GM13976 (cell line): ENCODE measurements around the gene XAB2.

Source experiments
- DNase-seq: peaks from one replicate; pipeline ENCODE4 v3.0.0; 2012; ENCODE audit warnings: low spot score
- in situ Hi-C: fragments of 300-500 bp; cut with MboI; formaldehyde crosslinking; loops from one replicate; pipeline ENCODE4 v1.12.0; 2022; ENCODE audit warnings: low sequenced_read_pairs, mixed read lengths, inconsistent platforms; ENCODE audit not compliant: unreplicated experiment
- TF ChIP-seq, protein P1 (sequence below): IDR thresholded peaks from 2 replicates; pipeline ENCODE4 v1.5.1; 2012; ENCODE audit warnings: borderline replicate concordance, mild to moderate bottlenecking; ENCODE audit not compliant: insufficient read depth; ENCODE audit errors: extremely low read depth, missing control alignments, control extremely low read depth

XAB2 gene

GRCh38 chr19:7622933-7623685 is 6.2 kb downstream of the XAB2 start:
- DNase-seq, result no peak
- in situ Hi-C loops, result no loop called here
- TF ChIP-seq, protein P1, sequence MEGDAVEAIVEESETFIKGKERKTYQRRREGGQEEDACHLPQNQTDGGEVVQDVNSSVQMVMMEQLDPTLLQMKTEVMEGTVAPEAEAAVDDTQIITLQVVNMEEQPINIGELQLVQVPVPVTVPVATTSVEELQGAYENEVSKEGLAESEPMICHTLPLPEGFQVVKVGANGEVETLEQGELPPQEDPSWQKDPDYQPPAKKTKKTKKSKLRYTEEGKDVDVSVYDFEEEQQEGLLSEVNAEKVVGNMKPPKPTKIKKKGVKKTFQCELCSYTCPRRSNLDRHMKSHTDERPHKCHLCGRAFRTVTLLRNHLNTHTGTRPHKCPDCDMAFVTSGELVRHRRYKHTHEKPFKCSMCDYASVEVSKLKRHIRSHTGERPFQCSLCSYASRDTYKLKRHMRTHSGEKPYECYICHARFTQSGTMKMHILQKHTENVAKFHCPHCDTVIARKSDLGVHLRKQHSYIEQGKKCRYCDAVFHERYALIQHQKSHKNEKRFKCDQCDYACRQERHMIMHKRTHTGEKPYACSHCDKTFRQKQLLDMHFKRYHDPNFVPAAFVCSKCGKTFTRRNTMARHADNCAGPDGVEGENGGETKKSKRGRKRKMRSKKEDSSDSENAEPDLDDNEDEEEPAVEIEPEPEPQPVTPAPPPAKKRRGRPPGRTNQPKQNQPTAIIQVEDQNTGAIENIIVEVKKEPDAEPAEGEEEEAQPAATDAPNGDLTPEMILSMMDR, result no peak

DNA sequence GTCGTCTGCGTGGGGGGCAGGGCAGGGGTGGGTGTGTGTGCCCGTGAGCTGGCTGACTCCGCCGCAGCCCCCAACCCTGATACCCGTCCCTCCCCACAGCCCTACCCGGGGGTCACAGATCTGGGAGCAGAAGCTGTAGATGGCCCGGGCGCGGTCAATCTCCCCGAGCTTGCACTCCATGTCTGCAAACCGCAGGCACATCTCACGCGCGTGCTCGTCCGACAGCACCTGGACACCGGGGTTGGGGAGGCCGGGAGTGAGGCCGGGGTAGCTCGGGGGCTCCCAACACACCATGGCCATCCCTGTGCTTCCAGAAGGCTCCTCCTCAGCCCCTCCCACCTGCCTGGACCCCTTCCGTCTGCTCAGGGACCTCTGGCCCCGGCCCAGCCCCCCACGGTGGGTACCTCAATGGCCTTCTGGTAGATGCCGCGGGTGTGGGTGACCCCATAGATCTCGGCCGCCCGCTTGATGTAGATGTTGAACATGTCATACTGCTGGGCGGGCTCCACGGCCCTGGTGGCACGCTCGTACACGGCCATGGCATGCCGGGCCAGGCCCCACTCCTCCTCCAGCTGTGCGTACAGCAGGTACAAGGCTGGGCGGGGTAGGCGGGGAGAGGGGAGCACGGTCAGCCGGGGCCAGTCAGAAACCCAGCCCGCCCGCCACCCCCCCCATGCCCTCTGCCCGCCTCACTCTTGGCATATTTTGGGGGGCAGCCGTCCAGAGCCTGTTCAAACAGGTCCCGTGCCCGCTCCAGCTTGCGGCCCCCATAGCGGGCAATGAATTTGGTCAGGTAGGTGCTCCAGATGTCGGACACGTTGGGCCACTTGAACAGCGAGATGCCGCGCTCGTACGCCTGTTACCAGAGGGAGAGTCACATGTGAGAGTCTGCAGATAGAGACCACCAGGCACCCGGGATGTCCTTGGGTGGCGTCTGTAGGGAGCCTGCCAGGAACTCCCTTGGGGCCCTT is 8.6 kb downstream of the XAB2 start:
- no peak for DNase-seq
- in situ Hi-C loops, result no loop called here
- TF ChIP-seq, protein P1, result no peak

DNA sequence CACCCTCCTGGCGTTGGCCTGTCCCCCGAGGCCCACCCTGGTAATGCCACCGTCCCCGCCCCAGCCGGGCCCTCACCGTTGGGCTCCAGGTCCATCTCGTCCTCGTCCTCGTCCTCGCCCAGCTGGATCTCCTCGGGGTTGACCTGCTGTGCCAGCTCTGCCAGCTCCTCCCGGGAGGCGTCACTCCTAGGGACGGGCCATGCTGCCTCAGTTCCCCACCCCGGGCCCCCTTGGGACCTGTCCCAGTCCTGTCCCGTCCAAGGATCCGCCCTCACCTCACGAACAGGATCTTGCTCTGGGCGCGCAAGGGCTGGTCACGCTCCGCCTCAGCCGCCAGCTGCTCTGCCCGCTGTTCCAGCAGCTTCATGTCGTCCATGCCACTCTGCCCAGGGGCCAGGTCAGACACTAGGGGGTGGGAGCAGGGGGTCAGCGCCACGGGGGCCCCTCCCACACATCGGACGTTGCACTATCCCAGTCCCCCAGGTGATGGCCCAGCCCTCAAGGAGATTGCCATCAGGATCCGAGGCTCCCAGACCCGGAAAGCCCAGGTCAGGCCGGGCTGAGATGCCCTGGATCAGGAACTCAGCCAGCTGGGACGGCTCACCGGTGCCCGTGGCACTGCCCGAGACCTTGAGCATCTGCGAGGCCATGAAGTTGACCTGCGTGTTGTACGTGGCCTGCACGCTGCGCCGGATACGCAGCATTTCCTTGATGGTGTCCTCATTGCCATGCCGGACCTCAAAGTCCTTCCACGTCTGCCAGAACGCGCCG is 9.5 kb downstream of the XAB2 start:
- in situ Hi-C loops, result no loop called here
- no peak for DNase-seq
- TF ChIP-seq, protein P1, result no peak

GRCh38 chr19:7618771-7619510 is 10.4 kb downstream of the XAB2 start:
- in situ Hi-C loops, result no loop called here
- DNase-seq, result no peak
- TF ChIP-seq, protein P1, result no peak

GRCh38 chr19:7618348-7618747 is 11.0 kb downstream of the XAB2 start:
- TF ChIP-seq, protein P1, result no peak
- no peak for DNase-seq
- in situ Hi-C loops, result no loop called here
